Spinal cord (tissue), 10 donors: ENCODE data around the gene COX6A1. TPM values are rescaled to one million over a fixed set of nuclear protein-coding genes. Genes with fewer than 3 reads are reported as not detected.

ENCODE experiments used
- DNase-seq, 6 donors: peaks; one replicate each; pipeline versions ENCODE4 v3.0.0 to v3.0.0-alpha.2; 2013 to 2015; ENCODE audit warnings: low spot score in 6 of 6, low read depth in 4 of 6
- H3K27ac ChIP-seq: one replicate; pipeline ENCODE4 v1.5.1; 2013; ENCODE audit warnings: low read depth, low read length, control low read depth
- H3K27me3 ChIP-seq: one replicate; pipeline ENCODE4 v1.6.1; 2013; ENCODE audit warnings: low read length; ENCODE audit not compliant: control insufficient read depth, insufficient read depth
- H3K36me3 ChIP-seq: one replicate; pipeline ENCODE4 v1.6.1; 2013; ENCODE audit warnings: low read length; ENCODE audit not compliant: control insufficient read depth, insufficient read depth
- H3K4me1 ChIP-seq: one replicate; pipeline ENCODE4 v1.6.1; 2013; ENCODE audit warnings: low read length; ENCODE audit not compliant: control insufficient read depth, insufficient read depth
- H3K4me3 ChIP-seq: one replicate; pipeline ENCODE4 v1.5.1; 2013; ENCODE audit warnings: low read depth, low read length, control low read depth
- H3K9me3 ChIP-seq: one replicate; pipeline ENCODE4 v1.6.1; 2013; ENCODE audit warnings: low read length; ENCODE audit not compliant: control insufficient read depth, insufficient read depth
- WGBS: methylation state at CpG from one replicate; pipeline ENCODE4 v1.1.5; 2013; ENCODE audit warnings: missing lambda C conversion rate; ENCODE audit not compliant: insufficient coverage; 5-methylcytosine and 5-hydroxymethylcytosine counted together
- polyA plus RNA-seq, 2 donors: library from polyadenylated mRNA; unstranded; fragments of 120-200 nt; gene quantifications; one replicate each; pipeline ENCODE4 v1.2.1, GENCODE V29; 2013; ENCODE audit not compliant: insufficient read length in 2 of 2
- total RNA-seq, 2 donors: library from RNA; depleted of rRNA in 1 of 2; stranded (reverse); fragments of 120-200 nt in 1 of 2; fragments of >200 nt in 1 of 2; gene quantifications; one replicate each; pipeline versions ENCODE4 v1.2.3 to v1.2.4, GENCODE V29; 2013 to 2014
- donor health status: healthy.

The COX6A1 gene
- total and polyA plus RNA-seq, 4 donors = 395 to 731 (median 641) TPM

DNA sequence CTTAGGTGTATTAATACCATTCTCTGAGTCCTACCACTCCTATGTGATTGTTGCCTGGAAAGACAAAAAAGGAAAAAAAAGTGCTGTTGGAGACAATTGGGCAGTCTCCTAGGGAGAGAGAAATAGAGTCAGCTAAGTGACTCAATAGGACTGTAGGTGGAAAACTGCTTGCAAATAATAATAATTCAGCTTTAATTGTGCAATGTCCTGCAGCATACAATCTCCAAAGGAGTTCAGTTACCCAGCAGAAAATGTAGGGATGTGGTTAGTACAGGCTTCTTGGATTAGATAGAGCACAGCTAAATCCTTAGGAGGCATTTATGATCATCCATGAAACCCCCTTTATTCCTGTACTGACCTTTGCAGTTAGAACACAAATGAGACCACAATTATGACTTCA, 34.6 kb downstream of the COX6A1 start:
- Histone ChIP-seq H3K27me3 (no peaks in the 10 kb centered on the region), H3K4me3 (no peak overlapping the region), H3K36me3 (no peaks in the 10 kb centered on the region), H3K9me3 (no peaks in the 10 kb centered on the region), H3K4me1 (peaks cover 23% of the 10 kb centered on the region), H3K27ac (no peak overlapping the region)
- DNase-seq = no peak

DNA sequence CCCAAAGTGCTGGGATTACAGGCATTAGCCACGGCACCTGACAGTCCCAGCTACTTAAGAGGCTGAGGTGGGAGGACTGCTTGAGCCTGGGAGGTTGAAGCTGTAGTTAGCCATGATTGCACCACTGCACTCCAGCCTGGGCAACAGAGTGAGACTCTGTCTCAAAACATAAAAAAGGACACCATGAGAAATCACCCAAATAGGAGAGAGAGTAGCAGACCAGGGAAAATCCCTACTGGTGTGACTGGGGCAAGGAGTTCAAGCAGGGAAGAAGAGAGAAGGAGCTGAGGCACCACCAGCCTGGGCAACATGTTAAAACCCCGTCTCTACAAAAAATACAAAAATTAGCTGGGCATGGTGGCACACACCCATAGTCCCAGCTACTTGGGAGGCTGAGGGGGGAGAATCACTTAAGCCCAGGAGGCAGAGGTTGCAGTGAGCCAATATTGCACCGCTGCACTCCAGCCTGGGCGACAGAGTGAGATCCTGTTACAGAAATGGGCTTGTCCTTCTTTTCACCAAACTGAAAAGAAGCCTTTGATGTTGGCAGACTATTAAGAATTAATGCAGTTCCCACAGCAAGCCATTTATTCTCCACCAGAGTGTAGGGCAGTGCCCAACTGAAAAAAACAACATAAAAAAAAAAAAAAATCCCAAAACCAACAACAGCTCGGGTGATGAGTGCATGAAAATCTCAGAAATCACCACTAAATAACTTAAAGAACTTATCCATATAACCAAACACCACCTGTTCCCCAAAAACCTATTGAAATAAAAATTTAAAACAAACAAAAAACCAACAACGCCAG, 36.1 kb downstream of the COX6A1 start:
- Histone ChIP-seq H3K27me3 (no peaks in the 10 kb centered on the region), H3K9me3 (no peaks in the 10 kb centered on the region), H3K27ac (no peak overlapping the region), H3K36me3 (no peaks in the 10 kb centered on the region), H3K4me1 (peaks cover 13% of the 10 kb centered on the region), H3K4me3 (no peak overlapping the region)
- DNase-seq = no peak
- 86% methylated on average over 2 of the region's 6 CpGs for WGBS

DNA sequence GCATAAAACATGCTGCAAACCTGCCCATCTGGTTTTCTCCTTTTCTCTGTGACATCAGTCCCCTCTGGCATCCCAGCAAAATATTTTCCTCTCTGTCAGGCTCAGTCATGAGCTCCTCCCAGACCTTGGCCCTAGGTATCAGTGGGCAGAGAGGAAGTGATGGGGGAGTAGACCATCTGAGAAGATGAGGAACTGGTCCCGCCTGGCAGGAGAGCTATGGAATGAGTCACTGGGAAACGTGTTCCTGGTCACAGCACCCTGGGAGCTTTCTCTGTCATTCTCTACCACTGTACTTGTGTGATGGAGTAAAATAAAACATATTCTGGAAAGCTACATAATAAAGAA, 36.7 kb downstream of the COX6A1 start:
- no peaks in the 10 kb centered on the region for H3K9me3 ChIP-seq
- no peaks in the 10 kb centered on the region for H3K27me3 ChIP-seq
- WGBS = no CpG with 5 or more reads among the region's 2 CpGs
- no peaks in the 10 kb centered on the region for H3K36me3 ChIP-seq
- H3K27ac ChIP-seq = no peak overlapping the region
- no peak overlapping the region for H3K4me3 ChIP-seq
- no peak for DNase-seq
- peaks cover 15% of the 10 kb centered on the region for H3K4me1 ChIP-seq

DNA sequence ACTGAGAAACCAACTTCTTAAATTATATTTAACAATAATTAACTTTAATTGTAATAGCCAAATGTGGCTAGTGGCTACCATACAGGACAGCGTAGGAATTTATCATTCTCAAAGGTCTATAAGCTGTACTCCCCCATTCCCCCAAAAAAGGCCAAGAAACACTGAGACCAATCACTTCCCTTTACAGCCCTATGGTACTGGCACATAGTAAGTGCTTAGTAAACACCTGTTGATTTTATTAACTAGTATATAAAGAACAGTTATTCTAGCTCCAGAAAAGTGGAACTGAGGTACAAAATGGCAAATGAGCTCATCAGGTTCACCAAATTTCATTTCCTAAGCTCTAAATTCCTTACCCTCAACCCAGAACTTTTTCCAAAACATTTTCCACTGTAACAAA, 37.7 kb downstream of the COX6A1 start:
- no CpG with 5 or more reads among the region's 1 CpG for WGBS
- Histone ChIP-seq H3K4me1 (peaks cover 8% of the 10 kb centered on the region), H3K27ac (no peak overlapping the region), H3K27me3 (no peaks in the 10 kb centered on the region), H3K36me3 (no peaks in the 10 kb centered on the region), H3K9me3 (no peaks in the 10 kb centered on the region), H3K4me3 (no peak overlapping the region)
- DNase-seq = no peak

DNA sequence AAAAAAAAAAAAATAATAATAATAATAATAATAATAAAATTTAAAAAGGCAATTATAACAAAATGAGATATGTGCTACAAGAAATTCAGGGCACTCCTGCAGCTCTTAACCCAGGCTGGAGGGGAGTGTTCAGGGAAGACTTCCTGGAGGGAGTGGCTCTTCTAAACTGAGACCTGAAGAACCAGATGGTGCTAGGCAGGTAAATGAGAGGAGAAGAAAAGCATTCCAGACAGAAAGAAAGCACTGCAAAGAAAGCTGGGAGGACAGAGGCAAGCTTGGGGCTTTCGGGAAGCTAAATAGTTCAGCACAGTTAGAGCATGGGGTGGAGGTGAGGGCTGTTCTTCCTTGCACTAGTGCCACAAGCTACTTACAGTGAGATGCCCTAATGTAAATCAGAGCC, 41.5 kb downstream of the COX6A1 start:
- no peak for DNase-seq
- Histone ChIP-seq H3K4me3 (no peak overlapping the region), H3K27me3 (no peaks in the 10 kb centered on the region), H3K27ac (peak overlapping the region; percentile 47), H3K4me1 (peaks cover 2% of the 10 kb centered on the region), H3K36me3 (peaks cover 19% of the 10 kb centered on the region), H3K9me3 (no peaks in the 10 kb centered on the region)
- WGBS = 86% methylated on average over 1 of the region's 1 CpG

DNA sequence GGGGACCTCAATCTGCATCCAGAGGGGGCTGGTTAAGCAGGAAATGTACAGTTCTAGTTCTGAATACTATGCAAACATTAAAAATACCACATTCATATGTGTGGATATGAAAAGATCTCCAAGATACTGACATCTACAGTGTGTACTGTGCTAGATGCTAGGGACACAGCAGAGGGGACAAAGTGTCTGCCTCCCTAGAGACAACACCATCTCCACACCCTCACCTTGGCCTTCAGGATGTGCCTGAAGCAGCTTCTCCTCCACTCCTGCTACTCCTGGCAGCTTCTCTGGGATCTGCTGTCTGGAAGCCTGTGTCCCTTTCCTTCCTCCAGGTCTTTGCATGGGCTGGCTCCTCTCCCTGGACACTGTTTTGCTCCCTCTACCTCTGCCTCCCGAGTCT, 42.3 kb downstream of the COX6A1 start:
- H3K27ac ChIP-seq = no peak overlapping the region
- 86% methylated on average over 1 of the region's 1 CpG for WGBS
- H3K4me1 ChIP-seq = peaks cover 2% of the 10 kb centered on the region
- no peaks in the 10 kb centered on the region for H3K9me3 ChIP-seq
- peaks cover 19% of the 10 kb centered on the region for H3K36me3 ChIP-seq
- H3K27me3 ChIP-seq = no peaks in the 10 kb centered on the region
- H3K4me3 ChIP-seq = no peak overlapping the region
- DNase-seq = no peak

DNA sequence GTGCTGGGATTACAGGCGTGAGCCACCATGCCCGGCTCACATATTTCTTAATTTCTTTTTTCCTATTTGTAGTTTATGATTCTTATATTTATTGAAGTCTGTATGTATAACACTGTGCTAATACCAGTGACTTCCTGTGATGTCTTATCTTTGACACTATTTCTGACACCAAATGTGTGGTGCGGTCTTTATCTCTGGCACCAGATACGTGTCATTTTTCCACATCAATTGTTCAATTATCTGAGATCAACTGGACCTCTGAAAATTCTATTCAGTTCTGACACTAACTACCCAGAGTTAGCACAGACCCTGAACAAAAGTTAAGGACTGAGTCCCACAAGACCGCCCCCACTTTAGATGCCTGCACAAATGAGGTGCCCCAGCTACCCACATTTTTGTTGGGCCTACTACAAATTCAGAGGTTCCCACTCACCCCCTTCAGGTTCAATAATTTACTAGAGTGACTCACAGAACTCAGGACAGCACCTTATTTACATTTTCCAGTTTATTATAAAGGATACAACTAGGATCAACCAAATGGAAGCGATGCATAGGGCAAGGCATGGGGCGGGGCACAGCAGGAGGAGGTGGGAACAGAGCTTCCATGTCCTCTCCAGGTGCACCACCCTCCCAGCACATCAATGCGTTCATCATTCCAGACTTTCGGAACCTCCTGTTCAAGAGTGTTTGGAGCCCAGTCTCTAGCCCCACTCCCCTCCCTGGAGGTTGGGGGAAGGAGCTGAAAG, 43.3 kb downstream of the COX6A1 start:
- DNase-seq = no peak
- 89% methylated on average over 3 of the region's 9 CpGs for WGBS
- Histone ChIP-seq H3K9me3 (no peaks in the 10 kb centered on the region), H3K36me3 (peaks cover 19% of the 10 kb centered on the region), H3K27ac (no peak overlapping the region), H3K27me3 (no peaks in the 10 kb centered on the region), H3K4me3 (no peak overlapping the region), H3K4me1 (peaks cover 2% of the 10 kb centered on the region)

DNA sequence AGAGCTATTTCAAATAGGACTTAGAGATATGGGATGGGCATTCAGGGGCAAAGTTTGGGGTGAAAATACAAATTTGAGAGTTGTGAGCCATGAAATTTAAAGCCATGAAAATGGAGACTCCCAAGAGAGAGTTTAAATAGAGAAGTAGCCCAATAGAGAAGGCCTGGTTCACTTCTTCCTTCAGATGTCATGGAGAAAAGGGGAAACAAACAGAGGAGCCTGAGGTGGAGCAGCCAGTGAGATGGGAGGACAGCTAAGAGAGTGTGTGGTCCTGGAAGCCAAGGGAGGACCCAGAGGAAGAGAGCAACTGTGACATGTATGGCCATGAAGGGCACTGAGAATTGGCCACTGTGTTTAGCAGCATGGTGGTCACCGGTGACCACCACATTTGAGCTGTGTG, 45.7 kb downstream of the COX6A1 start:
- Histone ChIP-seq H3K4me3 (no peak overlapping the region), H3K9me3 (no peaks in the 10 kb centered on the region), H3K4me1 (peaks cover 8% of the 10 kb centered on the region), H3K27me3 (no peaks in the 10 kb centered on the region), H3K27ac (no peak overlapping the region), H3K36me3 (peaks cover 26% of the 10 kb centered on the region)
- DNase-seq = no peak
- 100% methylated on average over 1 of the region's 1 CpG for WGBS

DNA sequence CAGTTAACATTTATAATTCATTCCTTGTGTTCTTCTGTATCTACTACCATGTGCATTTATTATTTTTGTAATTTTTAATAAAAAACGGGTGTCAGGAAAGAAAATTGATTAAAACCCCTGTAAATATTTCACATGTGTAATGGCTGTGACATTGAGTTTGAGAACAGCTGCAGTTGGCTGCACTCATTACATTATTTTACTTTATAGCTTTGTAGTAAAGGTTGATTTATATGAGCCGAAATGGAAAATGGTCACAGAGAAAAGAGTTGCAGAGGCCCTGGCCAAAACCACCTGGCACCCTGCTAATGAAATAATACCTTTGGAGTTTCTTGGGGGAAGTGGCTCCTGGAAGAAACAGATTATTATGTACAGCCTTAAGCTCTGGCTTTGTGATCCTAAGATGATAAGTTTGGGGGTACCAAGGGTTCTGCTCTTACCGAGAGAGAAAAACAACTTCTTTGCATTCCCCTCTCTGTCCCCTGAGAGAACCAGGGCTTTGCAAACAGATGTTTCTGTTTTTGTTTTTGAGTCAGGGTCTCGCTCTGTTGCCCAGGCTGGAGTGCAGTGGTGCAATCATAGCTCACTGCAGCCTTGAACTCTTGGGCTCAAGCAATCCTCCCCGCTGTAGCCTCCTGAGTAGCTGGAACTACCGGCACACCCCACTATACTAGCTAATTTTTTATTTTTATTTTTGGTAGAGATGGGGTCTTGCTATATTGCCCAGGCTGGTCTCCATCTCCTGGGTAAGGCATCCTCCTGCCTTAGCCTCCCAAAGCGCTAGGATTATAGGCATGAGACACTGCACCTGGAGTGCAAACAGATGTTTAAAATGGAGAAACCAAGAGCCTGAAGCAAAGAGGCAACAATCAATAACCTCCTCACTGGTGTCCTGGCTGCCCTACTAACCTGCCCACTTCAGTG, 48.3 kb downstream of the COX6A1 start:
- no peak overlapping the region for H3K4me3 ChIP-seq
- H3K27ac ChIP-seq = no peak overlapping the region
- H3K9me3 ChIP-seq = no peaks in the 10 kb centered on the region
- H3K4me1 ChIP-seq = peaks cover 6% of the 10 kb centered on the region
- H3K36me3 ChIP-seq = peaks cover 31% of the 10 kb centered on the region
- 100% methylated on average over 2 of the region's 7 CpGs for WGBS
- DNase-seq = peak in 1 of 6 donors; percentile 13
- H3K27me3 ChIP-seq = no peaks in the 10 kb centered on the region
